IMR-90 (cell line): ENCODE measurements around the gene CST7. TPM values are rescaled to one million over a fixed set of nuclear protein-coding genes. Genes with fewer than 3 reads are reported as not detected.

Experiments
- ATAC-seq: fragments of 200-7000 bp; cut with Tn5 transposase; 2 replicates; pipeline ENCODE4 v1.9.1; 2020; ENCODE audit warnings: low read depth, mild to moderate bottlenecking, moderate library complexity
- BruUV-seq: library from RNA; stranded (reverse); fragments of 400-500 nt; replicated peaks from 2 replicates; lab custom pipeline; 2021; lab: Mats Ljungman, UMichigan
- CTCF ChIA-PET: fragments of 300-600 bp; formaldehyde crosslinking; extraction: SDS; loops from one replicate; lab custom pipeline; 2021; ENCODE audit warnings: antibody characterized with exemption; lab: Yijun Ruan, JAX
- POLR2A ChIA-PET: fragments of 300-600 bp; sonication (Branson Sonifier 250); formaldehyde crosslinking; loops from one replicate; lab custom pipeline; 2022; ENCODE audit warnings: antibody characterized with exemption; ENCODE audit not compliant: unreplicated experiment; lab: Charles Lee
- DNase-seq: peaks from one replicate; pipeline ENCODE4 v3.0.0; 2013
- H2AFZ ChIP-seq: replicated peaks from 2 replicates; pipeline ENCODE3; 2013; ENCODE audit warnings: low read length, mild to moderate bottlenecking; ENCODE audit not compliant: poor library complexity
- H2AK5ac ChIP-seq: 2 replicates; pipeline ENCODE4 v1.6.1; 2013; ENCODE audit warnings: low read depth, low read length, inconsistent platforms
- H2AK9ac ChIP-seq: replicated peaks from 2 replicates; pipeline ENCODE3; 2013; ENCODE audit warnings: mild to moderate bottlenecking, low read depth, low read length, moderate library complexity; ENCODE audit not compliant: poor library complexity
- H2BK120ac ChIP-seq: 2 replicates; pipeline ENCODE4 v1.6.1; 2013; ENCODE audit warnings: low read depth, low read length, inconsistent platforms
- H2BK15ac ChIP-seq: 3 replicates; pipeline ENCODE4 v1.6.1; 2013; ENCODE audit warnings: low read depth, low read length, inconsistent platforms
- H2BK20ac ChIP-seq: 2 replicates; pipeline ENCODE4 v1.6.1; 2013; ENCODE audit warnings: low read depth, mild to moderate bottlenecking, inconsistent platforms, low read length, moderate library complexity
- H2BK5ac ChIP-seq: 2 replicates; pipeline ENCODE4 v1.6.1; 2013; ENCODE audit warnings: mild to moderate bottlenecking, low read depth, low read length, inconsistent platforms; ENCODE audit not compliant: poor library complexity, severe bottlenecking
- H3K14ac ChIP-seq: replicated peaks from 2 replicates; pipeline ENCODE4 v1.6.1; 2013; ENCODE audit warnings: low read depth, low read length, inconsistent platforms
- H3K18ac ChIP-seq: 2 replicates; pipeline ENCODE4 v1.6.1; 2013; ENCODE audit warnings: low read depth, low read length, control low read depth
- H3K23ac ChIP-seq: 2 replicates; pipeline ENCODE4 v1.6.1; 2013; ENCODE audit warnings: low read depth, low read length, inconsistent platforms
- H3K27ac ChIP-seq: 2 replicates; pipeline ENCODE4 v1.5.1; 2013; ENCODE audit warnings: mild to moderate bottlenecking, control low read depth, low read length; ENCODE audit not compliant: insufficient read depth
- H3K27me3 ChIP-seq: 2 replicates; pipeline ENCODE4 v1.6.1; 2013; ENCODE audit warnings: low read length; ENCODE audit not compliant: control insufficient read depth, insufficient read depth
- H3K36me3 ChIP-seq: 2 replicates; pipeline ENCODE4 v1.6.1; 2013; ENCODE audit warnings: low read length, mixed read lengths; ENCODE audit not compliant: control insufficient read depth, insufficient read depth
- H3K4ac ChIP-seq: 2 replicates; pipeline ENCODE4 v1.6.1; 2013; ENCODE audit warnings: low read depth, low read length, inconsistent platforms
- H3K4me1 ChIP-seq: 2 replicates; pipeline ENCODE4 v1.6.1; 2013; ENCODE audit warnings: low read length, mixed read lengths; ENCODE audit not compliant: control insufficient read depth, insufficient read depth
- H3K4me2 ChIP-seq: 2 replicates; pipeline ENCODE4 v1.6.1; 2013; ENCODE audit warnings: low read depth, mild to moderate bottlenecking, control low read depth, low read length, moderate library complexity
- H3K4me3 ChIP-seq: 2 replicates; pipeline ENCODE4 v1.5.1; 2013; ENCODE audit warnings: low read depth, mild to moderate bottlenecking, control low read depth, low read length, moderate library complexity; ENCODE audit not compliant: insufficient read depth
- H3K56ac ChIP-seq: 2 replicates; pipeline ENCODE4 v1.6.1; 2013; ENCODE audit warnings: low read length, inconsistent platforms; ENCODE audit not compliant: insufficient read depth; ENCODE audit errors: extremely low read depth
- H3K79me1 ChIP-seq, 2 experiments: 2 replicates each; pipeline ENCODE4 v1.6.1; 2013; ENCODE audit warnings: low read length in 2 of 2, inconsistent platforms in 1 of 2, low read depth in 1 of 2
- H3K9ac ChIP-seq: 2 replicates; pipeline ENCODE4 v1.6.1; 2013; ENCODE audit warnings: low read depth, low read length, control low read depth
- H3K9me1 ChIP-seq: 2 replicates; pipeline ENCODE4 v1.6.1; 2013; ENCODE audit warnings: low read length, inconsistent platforms; ENCODE audit not compliant: insufficient read depth
- H3K9me3 ChIP-seq: 2 replicates; pipeline ENCODE4 v1.6.1; 2013; ENCODE audit warnings: low read length; ENCODE audit not compliant: control insufficient read depth, insufficient read depth
- H4K20me1 ChIP-seq: 2 replicates; pipeline ENCODE4 v1.6.1; 2013; ENCODE audit warnings: low read length, inconsistent platforms; ENCODE audit not compliant: insufficient read depth
- H4K5ac ChIP-seq: 2 replicates; pipeline ENCODE4 v1.6.1; 2013; ENCODE audit warnings: mild to moderate bottlenecking, low read depth, low read length, control low read depth
- H4K8ac ChIP-seq, 2 experiments: 2 replicates each; pipeline ENCODE4 v1.6.1; 2013; ENCODE audit warnings: low read depth in 2 of 2, low read length in 2 of 2, control low read depth in 1 of 2, inconsistent platforms in 1 of 2
- H4K91ac ChIP-seq: 2 replicates; pipeline ENCODE4 v1.6.1; 2013; ENCODE audit warnings: low read depth, low read length, inconsistent platforms; ENCODE audit not compliant: insufficient read depth
- CEBPB ChIP-seq: IDR thresholded peaks from 2 replicates; pipeline ENCODE4 v1.6.1; 2012; ENCODE audit warnings: low read depth, low read length, improper control_type of control experiment
- CHD1 ChIP-seq: IDR thresholded peaks from 2 replicates; pipeline ENCODE4 v1.6.1; 2012; ENCODE audit warnings: low read depth, low read length, improper control_type of control experiment
- MXI1 ChIP-seq: IDR thresholded peaks from 2 replicates; pipeline ENCODE4 v1.6.1; 2012; ENCODE audit warnings: low read depth, mild to moderate bottlenecking, low read length, moderate library complexity, borderline replicate concordance
- NFE2L2 ChIP-seq: fragments of 150-350 bp; IDR thresholded peaks from 2 replicates; pipeline ENCODE4 v1.6.1; 2016; ENCODE audit warnings: low read depth, mild to moderate bottlenecking, low read length
- RAD21 ChIP-seq: IDR thresholded peaks from 2 replicates; pipeline ENCODE4 v1.6.1; 2012; ENCODE audit warnings: low read length, improper control_type of control experiment
- WGBS, 2 experiments: methylation state at CpG; one replicate each; pipeline versions ENCODE4 v1.1.5 to v1.1.7; 2013; ENCODE audit warnings: missing lambda C conversion rate in 2 of 2; ENCODE audit not compliant: insufficient read length in 1 of 2; ENCODE audit errors: extremely low coverage in 2 of 2; 5-methylcytosine and 5-hydroxymethylcytosine counted together
- dilution Hi-C: fragments of 300-500 bp; cut with HindIII; formaldehyde crosslinking; loops from one replicate; pipeline ENCODE4 v1.14.3; 2018; ENCODE audit warnings: low sequenced_read_pairs; ENCODE audit not compliant: unreplicated experiment
- in situ Hi-C: fragments of 300-500 bp; cut with MboI; formaldehyde crosslinking; loops from 3 replicates; pipeline ENCODE4 v1.14.3; 2019; ENCODE audit warnings: low sequenced_read_pairs, inconsistent platforms, mixed read lengths
- intact Hi-C: fragments of 100-400 bp; cut with micrococcal nuclease; formaldehyde crosslinking; loops from 2 replicates; pipeline ENCODE4 v1.10.0; 2022
- polyA plus RNA-seq, 3 experiments: library from polyadenylated mRNA; depleted of rRNA; stranded (reverse); fragments of >200 nt; gene quantifications; 2 replicates each; pipeline ENCODE4 v1.2.3, GENCODE V29; 2012; ENCODE audit warnings: low replicate concordance in 1 of 3
- total RNA-seq: library from RNA; depleted of rRNA; stranded (reverse); fragments of >200 nt; gene quantifications from 2 replicates; pipeline ENCODE4 v1.2.3, GENCODE V29; 2012

CST7 gene
- total and polyA plus RNA-seq, 2 of the 4 experiments (the other 2 are of a cell fraction) = not detected

GRCh38 chr20:24991897-24992486, 42.9 kb downstream of the CST7 start:
- Histone ChIP-seq H2BK15ac (no peak overlapping the region), H4K5ac (no peak overlapping the region), H4K91ac (no peak overlapping the region), H4K20me1 (no peaks in the 10 kb centered on the region), H3K14ac (peak overlapping the region; percentile 62), H2AFZ (peak overlapping the region; percentile 99), H3K4me3 (peak overlapping the region; percentile 83), H3K79me1 (peaks cover 26 to 39% of the 10 kb centered on the region in 2 experiments), H3K23ac (peak overlapping the region; percentile 81; the same call in 1 of the 2 replicates), H4K8ac (peak overlapping the region in 1 of 2 experiments; percentile 14; a peak in 2 of 4 replicates), H3K4me1 (no peaks in the 10 kb centered on the region), H3K56ac (0 out of 2 replicates have a peak overlapping the region, but pooled peaks have one; percentile 22), H3K18ac (no peak overlapping the region), H3K9me1 (peaks cover 6% of the 10 kb centered on the region; the same call in 1 of the 2 replicates), H2BK120ac (peak overlapping the region; percentile 2; the same call in 1 of the 2 replicates), H3K9me3 (no peaks in the 10 kb centered on the region), H2AK9ac (peak overlapping the region; percentile 94), H3K27me3 (peaks cover 11% of the 10 kb centered on the region), H3K4ac (peak overlapping the region; percentile 58), H2BK20ac (no peak overlapping the region), H3K9ac (peak overlapping the region; percentile 78), H3K4me2 (peak overlapping the region; percentile 94), H3K36me3 (no peaks in the 10 kb centered on the region), H3K27ac (peak overlapping the region; percentile 73), H2BK5ac (no peak overlapping the region), H2AK5ac (peak overlapping the region; percentile 18; the same call in 1 of the 2 replicates)
- no TSS peak for BruUV-seq
- no peak for DNase-seq
- peak; percentile 43 for ATAC-seq
- POLR2A ChIA-PET = no interaction called here
- 3% methylated on average over 19 of the region's 36 CpGs; no CpG with 5 or more reads in 1 of the 2 experiments for WGBS, 2 experiments
- dilution Hi-C loops = no loop called here
- intact Hi-C loops = no loop called here
- CTCF ChIA-PET = interaction anchor here (0.7 kb wide), 1 partner anchor 435 kb away, joined by 3 read pairs; no protein-coding TSS in a partner anchor
- in situ Hi-C loops = loop anchor here (5.0 to 25.0 kb wide), 6 partner anchors 205 to 870 kb away; partner anchors contain the start of genes ENTPD6, NINL and ZNF337
- TF ChIP-seq CEBPB = no peak
- TF ChIP-seq CHD1 = peak; percentile 68; the same call in 1 of the 2 replicates
- no peak for TF ChIP-seq RAD21
- no peak for TF ChIP-seq NFE2L2
- TF ChIP-seq MXI1 = no peak
